Measurements from ENCODE around the gene TCEAL9. TPM values are rescaled to one million over a fixed set of nuclear protein-coding genes. Genes with fewer than 3 reads are reported as not detected.
A peak's percentile ranks its signal among the peaks of the same experiment; 100 is the strongest.

Gene TCEAL9
- total and polyA plus RNA-seq, 4 donors: 7.7 to 22.8 (median 13.3) TPM

GRCh38 chrX:103338663-103339062 lies 17.6 kb upstream of the TCEAL9 start:
- Histone ChIP-seq H3K27ac (ENCODE audit: low read depth in 1 of 2, low read length in 2 of 2) (no peak overlapping the region), H3K36me3 (ENCODE audit: control insufficient read depth in 4 of 4, insufficient read depth in 3 of 4, low read depth in 1 of 4, low read length in 3 of 4) (no peaks in the 10 kb centered on the region), H3K27me3 (ENCODE audit: control insufficient read depth in 4 of 4, insufficient read depth in 4 of 4, low read length in 3 of 4) (peaks cover 0 to 2% (median 0%) of the 10 kb centered on the region in 4 donors), H3K4me1 (ENCODE audit: control insufficient read depth in 4 of 4, insufficient read depth in 4 of 4, low read length in 3 of 4) (no peaks in the 10 kb centered on the region), H3K9me3 (ENCODE audit: control insufficient read depth in 4 of 4, low read length in 3 of 4) (no peaks in the 10 kb centered on the region), H3K4me3 (ENCODE audit: low read depth in 1 of 3, low read length in 3 of 3) (no peak overlapping the region), H3K9ac (ENCODE audit: low read depth in 1 of 2, low read length in 2 of 2) (no peak overlapping the region)
- WGBS: 65% methylated on average over 3 of the region's 3 CpGs
- DNase-seq (ENCODE audit: low spot score): no peak
- TF ChIP-seq ATF3 (IDR thresholded peaks at IDR 0.05): no peak
- no peak for TF ChIP-seq REST (IDR thresholded peaks at IDR 0.05)
- TF ChIP-seq FOXA2 (IDR thresholded peaks at IDR 0.05): no peak
- no peak for TF ChIP-seq GABPA (IDR thresholded peaks at IDR 0.05 in 1 of 2, conservative IDR thresholded peaks at IDR 0.05 in 1 of 2)
- no peak for TF ChIP-seq FOXA1 (IDR thresholded peaks at IDR 0.05)
- no peak for TF ChIP-seq SP1 (IDR thresholded peaks at IDR 0.05)

- Histone ChIP-seq H3K4me3 (ENCODE audit: low read depth in 1 of 3, low read length in 3 of 3) (no peak overlapping the region), H3K36me3 (ENCODE audit: control insufficient read depth in 4 of 4, insufficient read depth in 3 of 4, low read depth in 1 of 4, low read length in 3 of 4) (no peaks in the 10 kb centered on the region), H3K9me3 (ENCODE audit: control insufficient read depth in 4 of 4, low read length in 3 of 4) (no peaks in the 10 kb centered on the region), H3K27me3 (ENCODE audit: control insufficient read depth in 4 of 4, insufficient read depth in 4 of 4, low read length in 3 of 4) (peaks cover 0 to 2% (median 1%) of the 10 kb centered on the region in 4 donors), H3K27ac (ENCODE audit: low read depth in 1 of 2, low read length in 2 of 2) (no peak overlapping the region), H3K4me1 (ENCODE audit: control insufficient read depth in 4 of 4, insufficient read depth in 4 of 4, low read length in 3 of 4) (no peaks in the 10 kb centered on the region), H3K9ac (ENCODE audit: low read depth in 1 of 2, low read length in 2 of 2) (no peak overlapping the region)
- DNase-seq (ENCODE audit: low spot score): no peak
- peak; percentile 68 to 78 for TF ChIP-seq RAD21 (IDR thresholded peaks at IDR 0.05)
- TF ChIP-seq CTCF (IDR thresholded peaks at IDR 0.05; ENCODE audit: low read depth, low read length, missing input control): peak; percentile 69
- TF ChIP-seq NR2F2 (IDR thresholded peaks at IDR 0.05): no peak
- 3% methylated on average over 2 of the region's 2 CpGs for whole genome bisulfite sequencing
These were observed 13.2 kb upstream of the TCEAL9 start for GRCh38 chrX:103343105-103343504.

GRCh38 chrX:103344606-103345005 lies 11.7 kb upstream of the TCEAL9 start:
- 74% methylated on average over 2 of the region's 2 CpGs for whole genome bisulfite sequencing
- TF ChIP-seq GABPA (IDR thresholded peaks at IDR 0.05 in 1 of 2, conservative IDR thresholded peaks at IDR 0.05 in 1 of 2): no peak
- TF ChIP-seq RAD21 (IDR thresholded peaks at IDR 0.05): no peak
- no peak for TF ChIP-seq ZBTB33 (IDR thresholded peaks at IDR 0.05)
- no peak for TF ChIP-seq HNF4G (IDR thresholded peaks at IDR 0.05)
- no peak for TF ChIP-seq YY1 (IDR thresholded peaks at IDR 0.05)
- TF ChIP-seq CTCF (IDR thresholded peaks at IDR 0.05; ENCODE audit: low read depth, low read length, missing input control): no peak
- no peak for TF ChIP-seq FOXA2 (IDR thresholded peaks at IDR 0.05)
- no peak for TF ChIP-seq ATF3 (IDR thresholded peaks at IDR 0.05)
- TF ChIP-seq HNF4A (conservative IDR thresholded peaks at IDR 0.05): no peak
- no peak for TF ChIP-seq SP1 (IDR thresholded peaks at IDR 0.05)
- no peak for TF ChIP-seq RXRA (IDR thresholded peaks at IDR 0.05)
- TF ChIP-seq NR2F2 (IDR thresholded peaks at IDR 0.05): no peak
- TF ChIP-seq EGR1 (IDR thresholded peaks at IDR 0.05; ENCODE audit: low read depth in 2 of 2): no peak

More at GRCh38 chrX:103344606-103345005, 11.7 kb upstream of the TCEAL9 start:
- no peaks in the 10 kb centered on the region for H3K4me1 ChIP-seq (ENCODE audit: control insufficient read depth in 4 of 4, insufficient read depth in 4 of 4, low read length in 3 of 4)
- H3K36me3 ChIP-seq (ENCODE audit: control insufficient read depth in 4 of 4, insufficient read depth in 3 of 4, low read depth in 1 of 4, low read length in 3 of 4): no peaks in the 10 kb centered on the region
- H3K27me3 ChIP-seq (ENCODE audit: control insufficient read depth in 4 of 4, insufficient read depth in 4 of 4, low read length in 3 of 4): peaks cover 0 to 6% (median 0%) of the 10 kb centered on the region in 4 donors
- H3K4me3 ChIP-seq (ENCODE audit: low read depth in 1 of 3, low read length in 3 of 3): no peak overlapping the region
- DNase-seq (ENCODE audit: low spot score): no peak
- H3K9ac ChIP-seq (ENCODE audit: low read depth in 1 of 2, low read length in 2 of 2): no peak overlapping the region
- no peak overlapping the region for H3K27ac ChIP-seq (ENCODE audit: low read depth in 1 of 2, low read length in 2 of 2)
- H3K9me3 ChIP-seq (ENCODE audit: control insufficient read depth in 4 of 4, low read length in 3 of 4): no peaks in the 10 kb centered on the region

Data from liver (tissue), 9 donors.